Keratinocyte (primary cell): ENCODE measurements around the gene BMP7. TPM values are rescaled to one million over a fixed set of nuclear protein-coding genes. Genes with fewer than 3 reads are reported as not detected.

Experiments used
- DNase-seq: peaks from one replicate; pipeline ENCODE4 v3.0.0-alpha.2; 2011; ENCODE audit warnings: low read depth, missing footprints, low spot score
- FAIRE-seq: peaks from 2 replicates; lab custom pipeline; 2011; peaks lifted over from hg19 to GRCh38; lab: Jason Lieb, UNC
- H2AFZ ChIP-seq: 2 replicates; pipeline ENCODE4 v1.6.0; 2012; ENCODE audit warnings: low read length, control low read depth, inconsistent platforms; ENCODE audit not compliant: control insufficient read depth
- H3K27ac ChIP-seq: 2 replicates; pipeline ENCODE4 v1.5.1; 2011; ENCODE audit warnings: low read length; ENCODE audit not compliant: control insufficient read depth, insufficient read depth
- H3K27me3 ChIP-seq: 3 replicates; pipeline ENCODE4 v1.6.0; 2011; ENCODE audit warnings: low read length; ENCODE audit not compliant: control insufficient read depth, insufficient read depth; ENCODE audit errors: extremely low read depth
- H3K36me3 ChIP-seq, 2 experiments: 2 replicates in 1 of 2; 3 replicates in 1 of 2; pipeline ENCODE4 v1.5.1; 2011; ENCODE audit warnings: low read length in 2 of 2, mild to moderate bottlenecking in 1 of 2; ENCODE audit not compliant: control insufficient read depth in 2 of 2, insufficient read depth in 2 of 2; ENCODE audit errors: extremely low read depth in 1 of 2
- H3K4me1 ChIP-seq: 3 replicates; pipeline ENCODE4 v1.5.1; 2011; ENCODE audit warnings: low read length; ENCODE audit not compliant: control insufficient read depth, insufficient read depth; ENCODE audit errors: extremely low read depth
- H3K4me2 ChIP-seq: 3 replicates; pipeline ENCODE4 v1.6.0; 2011; ENCODE audit warnings: low read depth, low read length; ENCODE audit not compliant: control insufficient read depth, insufficient read depth; ENCODE audit errors: extremely low read depth
- H3K4me3 ChIP-seq, 3 experiments: fragments of 200-600 bp in 1 of 3; sonication (generic) in 1 of 3; 2 replicates in 2 of 3; 3 replicates in 1 of 3; pipeline ENCODE4 v1.5.1; 2011 to 2016; ENCODE audit warnings: low read length in 3 of 3, mild to moderate bottlenecking in 3 of 3, control low read depth in 2 of 3, inconsistent platforms in 1 of 3, low read depth in 1 of 3, mixed read lengths in 1 of 3, mixed run types in 1 of 3, moderate library complexity in 1 of 3; ENCODE audit not compliant: control insufficient read depth in 2 of 3, insufficient read depth in 2 of 3; ENCODE audit errors: extremely low read depth in 1 of 3
- H3K79me2 ChIP-seq: 2 replicates; pipeline ENCODE4 v1.6.0; 2012; ENCODE audit warnings: low read length; ENCODE audit not compliant: control insufficient read depth, insufficient read depth
- H3K9ac ChIP-seq: 3 replicates; pipeline ENCODE4 v1.6.0; 2011; ENCODE audit warnings: low read length; ENCODE audit not compliant: control insufficient read depth, insufficient read depth; ENCODE audit errors: extremely low read depth
- H3K9me1 ChIP-seq: 3 replicates; pipeline ENCODE4 v1.6.0; 2011; ENCODE audit warnings: low read length; ENCODE audit not compliant: control insufficient read depth, insufficient read depth; ENCODE audit errors: extremely low read depth
- H3K9me3 ChIP-seq: 2 replicates; pipeline ENCODE4 v1.5.1; 2012; ENCODE audit warnings: low read depth, low read length; ENCODE audit not compliant: control insufficient read depth
- H4K20me1 ChIP-seq: 3 replicates; pipeline ENCODE4 v1.6.0; 2011; ENCODE audit warnings: low read length; ENCODE audit not compliant: control insufficient read depth, insufficient read depth; ENCODE audit errors: extremely low read depth
- EZH2 ChIP-seq: IDR thresholded peaks from one replicate; pipeline ENCODE4 v1.6.1; 2012; ENCODE audit warnings: inconsistent platforms, mild to moderate bottlenecking, low read length, moderate library complexity
- dilution Hi-C: fragments of 300-500 bp; cut with MboI; formaldehyde crosslinking; loops from one replicate; pipeline ENCODE4 v1.7.0; 2020; ENCODE audit warnings: low sequenced_read_pairs; ENCODE audit not compliant: extremely low pct_ligation_motif_present
- polyA plus RNA-seq, 5 experiments: library from polyadenylated mRNA; depleted of rRNA in 3 of 5; stranded (reverse) in 3 of 5; stranded (forward) in 1 of 5; unstranded in 1 of 5; fragments of >200 nt; gene quantifications; 1 replicate in 1 of 5; 2 replicates in 3 of 5; 3 replicates in 1 of 5; pipeline versions ENCODE4 v1.2.1 to v1.2.3, GENCODE V29; 2011 to 2012; ENCODE audit warnings: missing spikeins in 2 of 5, low read depth in 1 of 5, low replicate concordance in 1 of 5
- TF ChIP-seq, protein P1 (sequence below), 3 experiments: IDR thresholded peaks in 1 of 3; conservative IDR thresholded peaks in 1 of 3; optimal IDR thresholded peaks in 1 of 3; 2 replicates in 2 of 3; 3 replicates in 1 of 3; pipeline versions ENCODE3 to v1.5.1; 2011; ENCODE audit warnings: low read length in 3 of 3, mild to moderate bottlenecking in 3 of 3, moderate library complexity in 2 of 3, control low read depth in 1 of 3, inconsistent platforms in 1 of 3; ENCODE audit not compliant: insufficient read depth in 2 of 3; ENCODE audit errors: extremely low read depth in 1 of 3

Gene BMP7
- polyA plus RNA-seq, 1 donor (not counting 4 experiments of a cell fraction or from before 2014, with no cell fraction given): 0.29 TPM

DNA sequence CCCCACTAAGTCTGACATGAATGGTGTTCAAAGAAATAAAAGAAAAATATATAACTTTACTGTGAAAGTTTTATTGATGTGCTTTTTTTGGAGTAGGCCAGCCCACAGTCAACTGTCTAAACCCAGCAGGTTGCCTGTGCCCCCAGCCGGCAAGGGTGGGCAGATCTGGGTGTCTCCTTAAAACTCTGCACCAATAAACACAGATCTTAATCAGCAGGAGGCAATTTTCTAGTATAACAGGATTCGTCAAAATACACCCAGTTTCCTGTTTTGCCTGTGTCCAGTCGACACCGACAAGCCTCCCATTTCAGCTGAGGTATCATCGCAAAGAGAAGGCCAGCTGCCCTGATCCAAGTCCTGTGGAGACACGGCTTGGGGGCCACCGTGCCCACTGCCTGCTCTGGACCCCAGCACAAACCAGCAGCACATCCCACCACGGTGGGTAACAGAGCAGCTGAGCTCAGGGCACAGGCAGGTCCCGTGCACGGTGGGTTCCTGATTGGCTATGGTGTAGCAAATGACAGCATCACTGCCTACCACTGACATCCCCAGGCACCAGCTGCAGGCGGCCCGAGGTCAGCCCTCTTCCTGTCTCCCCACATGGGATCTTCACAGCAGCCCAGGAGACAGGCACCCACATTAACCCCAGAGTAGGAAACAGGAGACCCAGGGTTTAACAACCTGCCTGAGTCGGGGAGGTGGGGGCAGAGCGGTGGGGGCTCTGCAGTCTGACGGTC is 15.7 kb downstream of the BMP7 start:
- Histone ChIP-seq H3K27ac (no peak overlapping the region), H2AFZ (no peak overlapping the region)

DNA sequence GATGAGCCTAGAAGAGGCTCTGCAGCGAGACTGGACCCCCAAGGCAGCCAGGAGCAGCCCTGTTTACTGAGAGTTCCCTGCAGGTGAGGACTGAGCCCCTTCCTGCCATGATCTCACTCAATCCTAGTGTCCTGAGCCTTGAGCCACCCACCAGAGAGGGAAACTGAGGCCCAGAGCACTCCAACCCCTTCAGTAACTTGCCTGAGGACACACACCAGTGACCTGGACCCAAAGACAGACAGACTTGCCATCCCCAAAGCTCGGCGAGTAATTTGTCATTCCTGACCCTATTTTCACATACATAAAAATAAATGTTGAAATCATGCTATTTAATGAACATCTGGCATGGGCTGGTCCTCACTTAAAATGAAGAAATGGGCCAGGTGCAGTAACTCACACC is 16.7 kb downstream of the BMP7 start:
- FAIRE-seq: no peak

More for the DNA sequence above, 15.7 kb downstream of the BMP7 start:
- H3K9me3 ChIP-seq: no peaks in the 10 kb centered on the region
- no peaks in the 10 kb centered on the region for H3K4me1 ChIP-seq
- no peak overlapping the region for H3K4me3 ChIP-seq
- no peaks in the 10 kb centered on the region for H3K79me2 ChIP-seq
- H3K9ac ChIP-seq: no peak overlapping the region
- FAIRE-seq (no peak), DNase-seq (no peak)
- H3K9me1 ChIP-seq: no peaks in the 10 kb centered on the region
- H3K27me3 ChIP-seq: peaks cover 25% of the 10 kb centered on the region
- dilution Hi-C loops: no loop called here
- TF ChIP-seq, protein P1, sequence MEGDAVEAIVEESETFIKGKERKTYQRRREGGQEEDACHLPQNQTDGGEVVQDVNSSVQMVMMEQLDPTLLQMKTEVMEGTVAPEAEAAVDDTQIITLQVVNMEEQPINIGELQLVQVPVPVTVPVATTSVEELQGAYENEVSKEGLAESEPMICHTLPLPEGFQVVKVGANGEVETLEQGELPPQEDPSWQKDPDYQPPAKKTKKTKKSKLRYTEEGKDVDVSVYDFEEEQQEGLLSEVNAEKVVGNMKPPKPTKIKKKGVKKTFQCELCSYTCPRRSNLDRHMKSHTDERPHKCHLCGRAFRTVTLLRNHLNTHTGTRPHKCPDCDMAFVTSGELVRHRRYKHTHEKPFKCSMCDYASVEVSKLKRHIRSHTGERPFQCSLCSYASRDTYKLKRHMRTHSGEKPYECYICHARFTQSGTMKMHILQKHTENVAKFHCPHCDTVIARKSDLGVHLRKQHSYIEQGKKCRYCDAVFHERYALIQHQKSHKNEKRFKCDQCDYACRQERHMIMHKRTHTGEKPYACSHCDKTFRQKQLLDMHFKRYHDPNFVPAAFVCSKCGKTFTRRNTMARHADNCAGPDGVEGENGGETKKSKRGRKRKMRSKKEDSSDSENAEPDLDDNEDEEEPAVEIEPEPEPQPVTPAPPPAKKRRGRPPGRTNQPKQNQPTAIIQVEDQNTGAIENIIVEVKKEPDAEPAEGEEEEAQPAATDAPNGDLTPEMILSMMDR (optimal IDR thresholded peaks at IDR 0.05 in 1 of 3, IDR thresholded peaks at IDR 0.05 in 1 of 3, conservative IDR thresholded peaks at IDR 0.05 in 1 of 3; ENCODE audit: extremely low read depth in 1 of 3, insufficient read depth in 2 of 3, low read length in 3 of 3): no peak
- no peak for TF ChIP-seq EZH2
- no peak overlapping the region for H3K4me2 ChIP-seq
- no peaks in the 10 kb centered on the region for H4K20me1 ChIP-seq
- no peaks in the 10 kb centered on the region for H3K36me3 ChIP-seq

More for the DNA sequence above, 16.7 kb downstream of the BMP7 start:
- Histone ChIP-seq H3K4me3 (no peak overlapping the region), H3K36me3 (no peaks in the 10 kb centered on the region), H3K9ac (no peak overlapping the region), H4K20me1 (no peaks in the 10 kb centered on the region), H3K4me1 (no peaks in the 10 kb centered on the region), H3K79me2 (no peaks in the 10 kb centered on the region), H3K9me3 (no peaks in the 10 kb centered on the region), H2AFZ (no peak overlapping the region), H3K9me1 (no peaks in the 10 kb centered on the region), H3K4me2 (no peak overlapping the region), H3K27me3 (peaks cover 25% of the 10 kb centered on the region), H3K27ac (no peak overlapping the region)
- DNase-seq: no peak
- dilution Hi-C loops: no loop called here
- TF ChIP-seq EZH2: no peak
- TF ChIP-seq, protein P1 (optimal IDR thresholded peaks at IDR 0.05 in 1 of 3, IDR thresholded peaks at IDR 0.05 in 1 of 3, conservative IDR thresholded peaks at IDR 0.05 in 1 of 3; ENCODE audit: extremely low read depth in 1 of 3, insufficient read depth in 2 of 3, low read length in 3 of 3): no peak
